GM21529 (cell line): ENCODE results near the gene EPHB1.

Experiments used
- ATAC-seq: cut with Tn5 transposase; IDR thresholded peaks from one replicate; pipeline ENCODE4 v1.9.1; 2021; ENCODE audit not compliant: unreplicated experiment

EPHB1 gene

GRCh38 chr3:134794950-134795745 lies at the start of gene EPHB1:
Gene EPHB1, plus strand, starts transcription at chr3:134795260.
- peak; percentile 79 for ATAC-seq

- no peak for ATAC-seq
Measured at GRCh38 chr3:134748698-134749097, 46.4 kb upstream of the EPHB1 start.

- no peak for ATAC-seq
Measured at GRCh38 chr3:134749174-134749573, 45.9 kb upstream of the EPHB1 start.

- no peak for ATAC-seq
Measured at GRCh38 chr3:134749802-134750553, 45.1 kb upstream of the EPHB1 start.

GRCh38 chr3:134751831-134752230 lies 43.2 kb upstream of the EPHB1 start:
- no peak for ATAC-seq

GRCh38 chr3:134752761-134753461 lies 42.1 kb upstream of the EPHB1 start:
- ATAC-seq, result no peak

- no peak for ATAC-seq
Measured at GRCh38 chr3:134753999-134754742, 40.9 kb upstream of the EPHB1 start.

- peak; percentile 82 for ATAC-seq
Measured at GRCh38 chr3:134754768-134755559, 40.1 kb upstream of the EPHB1 start.

GRCh38 chr3:134755821-134756220 lies 39.2 kb upstream of the EPHB1 start:
- ATAC-seq, result no peak

GRCh38 chr3:134757549-134758069 lies 37.5 kb upstream of the EPHB1 start:
- ATAC-seq, result no peak

- ATAC-seq, result no peak
Measured at GRCh38 chr3:134761213-134761612, 33.8 kb upstream of the EPHB1 start.

GRCh38 chr3:134762016-134762415 lies 33.0 kb upstream of the EPHB1 start:
- no peak for ATAC-seq

- no peak for ATAC-seq
Measured at GRCh38 chr3:134765468-134765867, 29.6 kb upstream of the EPHB1 start.

- ATAC-seq, result no peak
Measured at GRCh38 chr3:134766290-134766689, 28.8 kb upstream of the EPHB1 start.

- ATAC-seq, result no peak
Measured at GRCh38 chr3:134768116-134768515, 26.9 kb upstream of the EPHB1 start.

- ATAC-seq, result no peak
Measured at GRCh38 chr3:134768837-134769236, 26.2 kb upstream of the EPHB1 start.

- no peak for ATAC-seq
Measured at GRCh38 chr3:134769287-134769868, 25.7 kb upstream of the EPHB1 start.

- no peak for ATAC-seq
Measured at GRCh38 chr3:134772011-134772410, 23.0 kb upstream of the EPHB1 start.

- no peak for ATAC-seq
Measured at GRCh38 chr3:134772591-134772990, 22.5 kb upstream of the EPHB1 start.

- no peak for ATAC-seq
Measured at GRCh38 chr3:134775831-134776230, 19.2 kb upstream of the EPHB1 start.
